Measurements from ENCODE around the gene TRMT2B.

GRCh38 chrX:101080326-101081124 lies 28.6 kb upstream of the TRMT2B start:
- TF ChIP-seq POLR2A (IDR thresholded peaks at IDR 0.05) (no peak), CTCF (IDR thresholded peaks at IDR 0.05 in 4 of 5, conservative IDR thresholded peaks at IDR 0.05 in 1 of 5) (no peak)

Data from gastrocnemius medialis (tissue), 4 donors.